Adrenal gland (tissue), 5 donors: Measurements from ENCODE around the gene DEPDC1B.

Source experiments
- POLR2A ChIP-seq, 2 donors: fragments of 450-650 bp; IDR thresholded peaks; one replicate each; pipeline ENCODE4 v1.6.1; 2017; ENCODE audit warnings: antibody characterized with exemption in 2 of 2, mild to moderate bottlenecking in 2 of 2, moderate library complexity in 1 of 2
- TF ChIP-seq, protein P1 (sequence below), 6 experiments: fragments of 450-650 bp in 4 of 6; fragments of 200-600 bp in 2 of 6; sonication (generic) in 1 of 6; IDR thresholded peaks; 1 replicate in 5 of 6; 2 replicates in 1 of 6; pipeline versions ENCODE4 v1.5.1 to v1.8.0; 2016 to 2021; ENCODE audit warnings: antibody characterized with exemption in 6 of 6, mild to moderate bottlenecking in 2 of 6, moderate library complexity in 1 of 6
- donor health status: DM: no; HTN: no; CAD: no.

DNA sequence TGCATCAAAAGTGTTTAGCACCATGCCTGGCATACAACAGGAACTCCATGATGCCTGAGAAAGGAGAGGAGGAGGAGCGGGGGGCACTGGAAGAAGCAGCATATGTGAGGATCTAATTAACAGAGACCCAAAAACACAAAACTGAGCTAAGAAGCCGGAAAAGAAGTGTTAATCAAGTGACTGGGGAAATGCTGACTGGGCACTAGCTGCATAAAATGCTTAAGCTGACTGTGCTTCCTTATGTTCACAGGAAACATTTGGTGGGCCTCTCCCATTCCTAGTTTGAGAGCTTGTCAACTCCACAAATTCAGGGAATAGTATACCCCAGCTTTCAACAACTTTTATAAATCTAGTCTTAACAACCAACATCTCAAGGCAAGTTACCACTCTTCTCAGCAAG is 26.6 kb downstream of the DEPDC1B start:
- TF ChIP-seq, protein P1, sequence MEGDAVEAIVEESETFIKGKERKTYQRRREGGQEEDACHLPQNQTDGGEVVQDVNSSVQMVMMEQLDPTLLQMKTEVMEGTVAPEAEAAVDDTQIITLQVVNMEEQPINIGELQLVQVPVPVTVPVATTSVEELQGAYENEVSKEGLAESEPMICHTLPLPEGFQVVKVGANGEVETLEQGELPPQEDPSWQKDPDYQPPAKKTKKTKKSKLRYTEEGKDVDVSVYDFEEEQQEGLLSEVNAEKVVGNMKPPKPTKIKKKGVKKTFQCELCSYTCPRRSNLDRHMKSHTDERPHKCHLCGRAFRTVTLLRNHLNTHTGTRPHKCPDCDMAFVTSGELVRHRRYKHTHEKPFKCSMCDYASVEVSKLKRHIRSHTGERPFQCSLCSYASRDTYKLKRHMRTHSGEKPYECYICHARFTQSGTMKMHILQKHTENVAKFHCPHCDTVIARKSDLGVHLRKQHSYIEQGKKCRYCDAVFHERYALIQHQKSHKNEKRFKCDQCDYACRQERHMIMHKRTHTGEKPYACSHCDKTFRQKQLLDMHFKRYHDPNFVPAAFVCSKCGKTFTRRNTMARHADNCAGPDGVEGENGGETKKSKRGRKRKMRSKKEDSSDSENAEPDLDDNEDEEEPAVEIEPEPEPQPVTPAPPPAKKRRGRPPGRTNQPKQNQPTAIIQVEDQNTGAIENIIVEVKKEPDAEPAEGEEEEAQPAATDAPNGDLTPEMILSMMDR (IDR thresholded peaks at IDR 0.05) = no peak
- TF ChIP-seq POLR2A (IDR thresholded peaks at IDR 0.05) = no peak
